Measurements from ENCODE around the gene AOPEP.

AOPEP gene

GRCh38 chr9:95116002-95116807 lies 389.7 kb downstream of the AOPEP start:
- no peak for FAIRE-seq

GRCh38 chr9:95116808-95117204 lies 390.3 kb downstream of the AOPEP start:
- FAIRE-seq (no peak), DNase-seq (ENCODE audit: insufficient read length, low spot score) (no peak)
- TF ChIP-seq POLR2A (IDR thresholded peaks at IDR 0.05; ENCODE audit: low read depth, low read length) = no peak

More at GRCh38 chr9:95116002-95116807, 389.7 kb downstream of the AOPEP start:
- no peak for TF ChIP-seq POLR2A (IDR thresholded peaks at IDR 0.05; ENCODE audit: low read depth, low read length)
- no peak for DNase-seq (ENCODE audit: insufficient read length, low spot score)

GRCh38 chr9:95118596-95118995 lies 392.1 kb downstream of the AOPEP start:
- no peak for TF ChIP-seq POLR2A (IDR thresholded peaks at IDR 0.05; ENCODE audit: low read depth, low read length)
- FAIRE-seq (no peak), DNase-seq (ENCODE audit: insufficient read length, low spot score) (no peak)

GRCh38 chr9:95120781-95121370 lies 394.4 kb downstream of the AOPEP start:
- DNase-seq (ENCODE audit: insufficient read length, low spot score) (no peak), FAIRE-seq (no peak)
- no peak for TF ChIP-seq POLR2A (IDR thresholded peaks at IDR 0.05; ENCODE audit: low read depth, low read length)

- FAIRE-seq (no peak), DNase-seq (ENCODE audit: insufficient read length, low spot score) (no peak)
- no peak for TF ChIP-seq POLR2A (IDR thresholded peaks at IDR 0.05; ENCODE audit: low read depth, low read length)
These were observed 398.3 kb downstream of the AOPEP start for GRCh38 chr9:95124582-95125367.

GRCh38 chr9:95125652-95126051 lies 399.2 kb downstream of the AOPEP start:
- FAIRE-seq (no peak), DNase-seq (ENCODE audit: insufficient read length, low spot score) (no peak)

GRCh38 chr9:95126739-95127138 lies 400.2 kb downstream of the AOPEP start:
- DNase-seq (ENCODE audit: insufficient read length, low spot score) (no peak), FAIRE-seq (no peak)
- TF ChIP-seq POLR2A (IDR thresholded peaks at IDR 0.05; ENCODE audit: low read depth, low read length) = no peak

More at GRCh38 chr9:95125652-95126051, 399.2 kb downstream of the AOPEP start:
- TF ChIP-seq POLR2A (IDR thresholded peaks at IDR 0.05; ENCODE audit: low read depth, low read length) = no peak

- DNase-seq (ENCODE audit: insufficient read length, low spot score) (peak; percentile 95), FAIRE-seq (peak; percentile 80)
- TF ChIP-seq POLR2A (IDR thresholded peaks at IDR 0.05; ENCODE audit: low read depth, low read length) = no peak
These were observed 401.0 kb downstream of the AOPEP start for GRCh38 chr9:95127249-95128176.

- FAIRE-seq = no peak
- DNase-seq (ENCODE audit: insufficient read length, low spot score) = no peak
- TF ChIP-seq POLR2A (IDR thresholded peaks at IDR 0.05; ENCODE audit: low read depth, low read length) = no peak
These were observed 401.7 kb downstream of the AOPEP start for GRCh38 chr9:95128177-95128524.

GRCh38 chr9:95129476-95130291 lies 403.2 kb downstream of the AOPEP start:
- DNase-seq (ENCODE audit: insufficient read length, low spot score) (no peak), FAIRE-seq (no peak)
- no peak for TF ChIP-seq POLR2A (IDR thresholded peaks at IDR 0.05; ENCODE audit: low read depth, low read length)

- DNase-seq (ENCODE audit: insufficient read length, low spot score) = no peak
- TF ChIP-seq POLR2A (IDR thresholded peaks at IDR 0.05; ENCODE audit: low read depth, low read length) = no peak
- no peak for FAIRE-seq
These were observed 404.0 kb downstream of the AOPEP start for GRCh38 chr9:95130484-95130883.

GRCh38 chr9:95131023-95131943 lies 404.8 kb downstream of the AOPEP start:
- FAIRE-seq (peak; percentile 93), DNase-seq (ENCODE audit: insufficient read length, low spot score) (peak; percentile 81)
- TF ChIP-seq POLR2A (IDR thresholded peaks at IDR 0.05; ENCODE audit: low read depth, low read length) = no peak
